Kidney epithelial cell (primary cell): Measurements from ENCODE around the gene GIPC3. TPM values are rescaled to one million over a fixed set of nuclear protein-coding genes. Genes with fewer than 3 reads are reported as not detected.

Source experiments
- DNase-seq: peaks from one replicate; pipeline ENCODE4 v3.0.0-alpha.2; 2010; ENCODE audit warnings: low read depth
- H3K27me3 ChIP-seq: 2 replicates; pipeline ENCODE4 v1.6.0; 2011; ENCODE audit warnings: low read length; ENCODE audit not compliant: control insufficient read depth, insufficient read depth
- H3K36me3 ChIP-seq: 2 replicates; pipeline ENCODE4 v1.5.1; 2011; ENCODE audit warnings: low read length; ENCODE audit not compliant: control insufficient read depth, insufficient read depth
- H3K4me3 ChIP-seq: 2 replicates; pipeline ENCODE4 v1.5.1; 2011; ENCODE audit warnings: low read depth, mild to moderate bottlenecking, control low read depth, low read length
- total RNA-seq: library from RNA; depleted of rRNA; stranded (reverse); fragments of >200 nt; gene quantifications from 2 replicates; pipeline ENCODE4 v1.2.3, GENCODE V29; 2015
- TF ChIP-seq, protein P1 (sequence below): IDR thresholded peaks from 2 replicates; pipeline ENCODE4 v1.5.1; 2011; ENCODE audit warnings: mild to moderate bottlenecking, moderate library complexity, low read length, control low read depth, inconsistent platforms; ENCODE audit not compliant: insufficient read depth, poor library complexity, severe bottlenecking

The GIPC3 gene
- total RNA-seq, 1 donor from 2014 or later: 0.21 TPM

DNA sequence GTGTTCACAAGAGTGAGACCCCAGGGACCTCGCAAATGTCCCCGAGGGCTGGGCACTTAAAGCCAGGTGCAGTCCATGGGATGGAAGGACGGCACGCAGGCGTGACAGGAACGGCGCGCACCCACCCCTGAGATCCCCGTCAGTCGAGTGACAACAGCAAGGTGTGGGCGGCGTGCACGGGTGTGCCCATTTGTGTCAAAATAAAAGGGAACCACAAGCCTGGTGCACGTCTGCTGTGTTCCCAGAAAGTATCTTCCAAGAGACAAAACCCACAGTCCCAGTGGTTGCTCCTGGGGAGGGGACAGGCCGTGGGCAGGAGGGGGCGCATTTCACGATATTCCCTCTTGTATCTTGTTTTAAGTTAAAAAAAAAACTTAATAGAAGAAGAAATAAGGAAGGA lies 57.0 kb downstream of the GIPC3 start:
- Histone ChIP-seq H3K27me3 (no peaks in the 10 kb centered on the region), H3K4me3 (no peak overlapping the region), H3K36me3 (peaks cover 1% of the 10 kb centered on the region)
- no peak for DNase-seq
- TF ChIP-seq, protein P1, sequence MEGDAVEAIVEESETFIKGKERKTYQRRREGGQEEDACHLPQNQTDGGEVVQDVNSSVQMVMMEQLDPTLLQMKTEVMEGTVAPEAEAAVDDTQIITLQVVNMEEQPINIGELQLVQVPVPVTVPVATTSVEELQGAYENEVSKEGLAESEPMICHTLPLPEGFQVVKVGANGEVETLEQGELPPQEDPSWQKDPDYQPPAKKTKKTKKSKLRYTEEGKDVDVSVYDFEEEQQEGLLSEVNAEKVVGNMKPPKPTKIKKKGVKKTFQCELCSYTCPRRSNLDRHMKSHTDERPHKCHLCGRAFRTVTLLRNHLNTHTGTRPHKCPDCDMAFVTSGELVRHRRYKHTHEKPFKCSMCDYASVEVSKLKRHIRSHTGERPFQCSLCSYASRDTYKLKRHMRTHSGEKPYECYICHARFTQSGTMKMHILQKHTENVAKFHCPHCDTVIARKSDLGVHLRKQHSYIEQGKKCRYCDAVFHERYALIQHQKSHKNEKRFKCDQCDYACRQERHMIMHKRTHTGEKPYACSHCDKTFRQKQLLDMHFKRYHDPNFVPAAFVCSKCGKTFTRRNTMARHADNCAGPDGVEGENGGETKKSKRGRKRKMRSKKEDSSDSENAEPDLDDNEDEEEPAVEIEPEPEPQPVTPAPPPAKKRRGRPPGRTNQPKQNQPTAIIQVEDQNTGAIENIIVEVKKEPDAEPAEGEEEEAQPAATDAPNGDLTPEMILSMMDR: no peak

Other genes with a start within 250 kb of the GIPC3 start
- 18.0 and 31.6 TPM in 2 replicates for gene NFIC, start 218.9 kb upstream of the GIPC3 start, total RNA-seq
- gene SMIM24, start 105.0 kb upstream of the GIPC3 start, total RNA-seq: 8.1 and 14.7 TPM in 2 replicates
- gene SMIM44, start 102.0 kb upstream of the GIPC3 start, total RNA-seq: 0.62 and 1.2 TPM in 2 replicates
- 32.9 and 33.0 TPM in 2 replicates for gene DOHH, start 84.8 kb upstream of the GIPC3 start, total RNA-seq
- gene FZR1, start 79.2 kb upstream of the GIPC3 start, total RNA-seq: 51.9 and 57.6 TPM in 2 replicates
- not detected in 2 replicates for gene TEKTIP1, start 46.3 kb upstream of the GIPC3 start, total RNA-seq
- gene MFSD12, start 27.9 kb upstream of the GIPC3 start, total RNA-seq: 154 and 222 TPM in 2 replicates
- 77.8 and 84.5 TPM in 2 replicates for gene HMG20B, start 12.5 kb upstream of the GIPC3 start, total RNA-seq
- gene TBXA2R, start 21.4 kb downstream of the GIPC3 start, total RNA-seq: 0.04 and 0.21 TPM in 2 replicates
- 46.6 and 48.7 TPM in 2 replicates for gene CACTIN, start 41.3 kb downstream of the GIPC3 start, total RNA-seq
- 26.5 and 26.6 TPM in 2 replicates for gene PIP5K1C, start 115.0 kb downstream of the GIPC3 start, total RNA-seq
- gene TJP3, start 122.9 kb downstream of the GIPC3 start, total RNA-seq: 1.7 and 7.8 TPM in 2 replicates
- 39.7 and 50.5 TPM in 2 replicates for gene APBA3, start 176.2 kb downstream of the GIPC3 start, total RNA-seq
- 48.4 and 120 TPM in 2 replicates for gene MRPL54, start 177.2 kb downstream of the GIPC3 start, total RNA-seq
- not detected in 2 replicates for gene RAX2, start 186.8 kb downstream of the GIPC3 start, total RNA-seq
- gene MATK, start 200.9 kb downstream of the GIPC3 start, total RNA-seq: 0.50 and 1.2 TPM in 2 replicates